ENCODE data around the gene BRD4. TPM values are rescaled to one million over a fixed set of nuclear protein-coding genes. Genes with fewer than 3 reads are reported as not detected.

The BRD4 gene
- total and polyA plus RNA-seq, 10 of the 15 experiments (the other 5 are each of a cell fraction or from before 2014, with no cell fraction given), result 5.3 to 84.4 (median 11.8) TPM

DNA sequence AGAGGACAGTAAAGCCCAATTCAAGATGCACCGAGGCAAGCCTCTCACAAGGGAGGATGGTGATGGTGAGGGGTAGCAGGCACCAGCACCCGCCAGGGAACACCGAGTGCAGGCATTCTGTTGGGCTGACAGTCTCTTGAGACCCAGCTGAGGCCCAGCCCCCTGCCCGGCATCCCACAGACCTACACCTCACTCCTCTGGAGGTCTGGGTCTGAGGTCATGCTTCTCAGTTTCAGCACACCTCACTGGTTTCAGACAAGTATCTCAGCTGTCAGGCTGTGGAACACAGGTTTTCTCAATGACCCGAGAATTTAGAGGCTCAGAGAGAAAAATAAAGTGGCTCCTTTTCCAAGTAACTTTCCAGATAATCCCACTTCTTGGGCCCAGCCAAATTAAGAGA lies 72.4 kb downstream of the BRD4 start:
- FAIRE-seq, result peak; percentile 27
- Histone ChIP-seq H3K27ac (ENCODE audit: control insufficient read depth, insufficient read depth) (no peak overlapping the region), H2AFZ (ENCODE audit: control insufficient read depth, low read depth, low read length) (no peak overlapping the region), H3K9me3 (replicated peaks; ENCODE audit: control insufficient read depth, insufficient read depth, low read length) (no peaks in the 10 kb centered on the region), H3K27me3 (replicated peaks in 1 of 2; ENCODE audit: control insufficient read depth in 2 of 2, insufficient read depth in 2 of 2, low read length in 1 of 2) (no peaks in the 10 kb centered on the region), H3K36me3 (ENCODE audit: control insufficient read depth in 2 of 2, insufficient read depth in 2 of 2, low read length in 1 of 2) (peaks cover 45 to 71% of the 10 kb centered on the region in 2 experiments), H3K4me3 (no peak overlapping the region), H4K20me1 (ENCODE audit: control insufficient read depth, insufficient read depth) (0 out of 2 replicates have a peak, but pooled peaks cover 3% of the 10 kb centered on the region), H3K79me2 (ENCODE audit: control insufficient read depth, insufficient read depth, low read length) (no peaks in the 10 kb centered on the region), H3K4me2 (ENCODE audit: control insufficient read depth, insufficient read depth) (no peak overlapping the region), H3K9ac (ENCODE audit: control insufficient read depth, insufficient read depth, low read length) (no peak overlapping the region), H3K4me1 (ENCODE audit: control insufficient read depth, insufficient read depth, low read length) (no peaks in the 10 kb centered on the region)
- ATAC-seq, result no peak
- intact Hi-C loops (cut with micrococcal nuclease; ENCODE audit: unreplicated experiment) (loop anchor here (5.0 kb wide), 1 partner anchor 117 kb away; the partner anchor contains the start of gene AKAP8), in situ Hi-C loops (cut with MboI) (no loop called here)
- BruUV-seq (replicated peaks), result no TSS peak
- WGBS (ENCODE audit: insufficient coverage, insufficient replicate concordance, low lambda C conversion rate, missing lambda C conversion rate), result 61% methylated on average over 5 of the region's 5 CpGs
- ChIA-PET SMC1A (ENCODE audit: uncharacterized antibody, unreplicated experiment) (interaction anchor here (1.7 kb wide), 1 partner anchor 30 kb away, joined by 3 read pairs; no protein-coding TSS in a partner anchor), CTCF (interaction anchor here (0.7 to 0.9 kb wide), 3 partner anchors 76 to 295 kb away, joined by 3 to 4 read pairs (median 3); no protein-coding TSS in a partner anchor), POLR2A (no interaction called here), RAD21 (ENCODE audit: unreplicated experiment) (interaction anchor here (0.9 kb wide), 1 partner anchor 118 kb away, joined by 3 read pairs; no protein-coding TSS in a partner anchor)
- TF ChIP-seq MTA2 (IDR thresholded peaks at IDR 0.05; ENCODE audit: low read depth), result no peak
- TF ChIP-seq, protein P1, sequence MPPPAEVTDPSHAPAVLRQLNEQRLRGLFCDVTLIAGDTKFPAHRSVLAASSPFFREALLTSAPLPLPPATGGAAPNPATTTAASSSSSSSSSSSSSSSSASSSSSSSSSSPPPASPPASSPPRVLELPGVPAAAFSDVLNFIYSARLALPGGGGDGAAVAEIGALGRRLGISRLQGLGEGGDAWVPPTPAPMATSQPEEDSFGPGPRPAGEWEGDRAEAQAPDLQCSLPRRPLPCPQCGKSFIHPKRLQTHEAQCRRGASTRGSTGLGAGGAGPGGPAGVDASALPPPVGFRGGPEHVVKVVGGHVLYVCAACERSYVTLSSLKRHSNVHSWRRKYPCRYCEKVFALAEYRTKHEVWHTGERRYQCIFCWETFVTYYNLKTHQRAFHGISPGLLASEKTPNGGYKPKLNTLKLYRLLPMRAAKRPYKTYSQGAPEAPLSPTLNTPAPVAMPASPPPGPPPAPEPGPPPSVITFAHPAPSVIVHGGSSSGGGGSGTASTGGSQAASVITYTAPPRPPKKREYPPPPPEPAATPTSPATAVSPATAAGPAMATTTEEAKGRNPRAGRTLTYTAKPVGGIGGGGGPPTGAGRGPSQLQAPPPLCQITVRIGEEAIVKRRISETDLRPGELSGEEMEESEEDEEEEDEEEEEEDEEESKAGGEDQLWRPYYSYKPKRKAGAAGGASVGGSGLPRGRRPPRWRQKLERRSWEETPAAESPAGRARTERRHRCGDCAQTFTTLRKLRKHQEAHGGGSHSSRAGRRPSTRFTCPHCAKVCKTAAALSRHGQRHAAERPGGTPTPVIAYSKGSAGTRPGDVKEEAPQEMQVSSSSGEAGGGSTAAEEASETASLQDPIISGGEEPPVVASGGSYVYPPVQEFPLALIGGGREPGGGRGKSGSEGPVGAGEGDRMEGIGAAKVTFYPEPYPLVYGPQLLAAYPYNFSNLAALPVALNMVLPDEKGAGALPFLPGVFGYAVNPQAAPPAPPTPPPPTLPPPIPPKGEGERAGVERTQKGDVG (CRISPR knock-in tag; IDR thresholded peaks at IDR 0.05), result no peak
- peak; percentile 20; the same call in 1 of the 2 replicates for TF ChIP-seq RUNX3 (IDR thresholded peaks at IDR 0.05; ENCODE audit: low read length)
- TF ChIP-seq KDM1A (IDR thresholded peaks at IDR 0.05; ENCODE audit: borderline replicate concordance), result no peak
- no peak for TF ChIP-seq BMI1 (IDR thresholded peaks at IDR 0.05; ENCODE audit: borderline replicate concordance)
- TF ChIP-seq SMAD1 (IDR thresholded peaks at IDR 0.05; ENCODE audit: low read depth, partially characterized antibody), result no peak
- TF ChIP-seq, protein P2, sequence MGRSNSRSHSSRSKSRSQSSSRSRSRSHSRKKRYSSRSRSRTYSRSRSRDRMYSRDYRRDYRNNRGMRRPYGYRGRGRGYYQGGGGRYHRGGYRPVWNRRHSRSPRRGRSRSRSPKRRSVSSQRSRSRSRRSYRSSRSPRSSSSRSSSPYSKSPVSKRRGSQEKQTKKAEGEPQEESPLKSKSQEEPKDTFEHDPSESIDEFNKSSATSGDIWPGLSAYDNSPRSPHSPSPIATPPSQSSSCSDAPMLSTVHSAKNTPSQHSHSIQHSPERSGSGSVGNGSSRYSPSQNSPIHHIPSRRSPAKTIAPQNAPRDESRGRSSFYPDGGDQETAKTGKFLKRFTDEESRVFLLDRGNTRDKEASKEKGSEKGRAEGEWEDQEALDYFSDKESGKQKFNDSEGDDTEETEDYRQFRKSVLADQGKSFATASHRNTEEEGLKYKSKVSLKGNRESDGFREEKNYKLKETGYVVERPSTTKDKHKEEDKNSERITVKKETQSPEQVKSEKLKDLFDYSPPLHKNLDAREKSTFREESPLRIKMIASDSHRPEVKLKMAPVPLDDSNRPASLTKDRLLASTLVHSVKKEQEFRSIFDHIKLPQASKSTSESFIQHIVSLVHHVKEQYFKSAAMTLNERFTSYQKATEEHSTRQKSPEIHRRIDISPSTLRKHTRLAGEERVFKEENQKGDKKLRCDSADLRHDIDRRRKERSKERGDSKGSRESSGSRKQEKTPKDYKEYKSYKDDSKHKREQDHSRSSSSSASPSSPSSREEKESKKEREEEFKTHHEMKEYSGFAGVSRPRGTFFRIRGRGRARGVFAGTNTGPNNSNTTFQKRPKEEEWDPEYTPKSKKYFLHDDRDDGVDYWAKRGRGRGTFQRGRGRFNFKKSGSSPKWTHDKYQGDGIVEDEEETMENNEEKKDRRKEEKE (IDR thresholded peaks at IDR 0.05), result no peak
- TF ChIP-seq, protein P3, sequence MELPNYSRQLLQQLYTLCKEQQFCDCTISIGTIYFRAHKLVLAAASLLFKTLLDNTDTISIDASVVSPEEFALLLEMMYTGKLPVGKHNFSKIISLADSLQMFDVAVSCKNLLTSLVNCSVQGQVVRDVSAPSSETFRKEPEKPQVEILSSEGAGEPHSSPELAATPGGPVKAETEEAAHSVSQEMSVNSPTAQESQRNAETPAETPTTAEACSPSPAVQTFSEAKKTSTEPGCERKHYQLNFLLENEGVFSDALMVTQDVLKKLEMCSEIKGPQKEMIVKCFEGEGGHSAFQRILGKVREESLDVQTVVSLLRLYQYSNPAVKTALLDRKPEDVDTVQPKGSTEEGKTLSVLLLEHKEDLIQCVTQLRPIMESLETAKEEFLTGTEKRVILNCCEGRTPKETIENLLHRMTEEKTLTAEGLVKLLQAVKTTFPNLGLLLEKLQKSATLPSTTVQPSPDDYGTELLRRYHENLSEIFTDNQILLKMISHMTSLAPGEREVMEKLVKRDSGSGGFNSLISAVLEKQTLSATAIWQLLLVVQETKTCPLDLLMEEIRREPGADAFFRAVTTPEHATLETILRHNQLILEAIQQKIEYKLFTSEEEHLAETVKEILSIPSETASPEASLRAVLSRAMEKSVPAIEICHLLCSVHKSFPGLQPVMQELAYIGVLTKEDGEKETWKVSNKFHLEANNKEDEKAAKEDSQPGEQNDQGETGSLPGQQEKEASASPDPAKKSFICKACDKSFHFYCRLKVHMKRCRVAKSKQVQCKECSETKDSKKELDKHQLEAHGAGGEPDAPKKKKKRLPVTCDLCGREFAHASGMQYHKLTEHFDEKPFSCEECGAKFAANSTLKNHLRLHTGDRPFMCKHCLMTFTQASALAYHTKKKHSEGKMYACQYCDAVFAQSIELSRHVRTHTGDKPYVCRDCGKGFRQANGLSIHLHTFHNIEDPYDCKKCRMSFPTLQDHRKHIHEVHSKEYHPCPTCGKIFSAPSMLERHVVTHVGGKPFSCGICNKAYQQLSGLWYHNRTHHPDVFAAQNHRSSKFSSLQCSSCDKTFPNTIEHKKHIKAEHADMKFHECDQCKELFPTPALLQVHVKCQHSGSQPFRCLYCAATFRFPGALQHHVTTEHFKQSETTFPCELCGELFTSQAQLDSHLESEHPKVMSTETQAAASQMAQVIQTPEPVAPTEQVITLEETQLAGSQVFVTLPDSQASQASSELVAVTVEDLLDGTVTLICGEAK (IDR thresholded peaks at IDR 0.05; ENCODE audit: borderline replicate concordance), result no peak
- no peak for DNase-seq (ENCODE audit: low read depth, low spot score)
